Measurements from ENCODE around the gene MRTFA. TPM values are rescaled to one million over a fixed set of nuclear protein-coding genes. Genes with fewer than 3 reads are reported as not detected.
"Not testable (repeated sequence)": the region's sequence is repeated elsewhere in the genome, so short reads cannot be mapped to it uniquely, and the experiment has no call there.

The MRTFA gene
- polyA plus RNA-seq, 1 of the 3 experiments (the other 2 are of a cell fraction), result 5.8 TPM

DNA sequence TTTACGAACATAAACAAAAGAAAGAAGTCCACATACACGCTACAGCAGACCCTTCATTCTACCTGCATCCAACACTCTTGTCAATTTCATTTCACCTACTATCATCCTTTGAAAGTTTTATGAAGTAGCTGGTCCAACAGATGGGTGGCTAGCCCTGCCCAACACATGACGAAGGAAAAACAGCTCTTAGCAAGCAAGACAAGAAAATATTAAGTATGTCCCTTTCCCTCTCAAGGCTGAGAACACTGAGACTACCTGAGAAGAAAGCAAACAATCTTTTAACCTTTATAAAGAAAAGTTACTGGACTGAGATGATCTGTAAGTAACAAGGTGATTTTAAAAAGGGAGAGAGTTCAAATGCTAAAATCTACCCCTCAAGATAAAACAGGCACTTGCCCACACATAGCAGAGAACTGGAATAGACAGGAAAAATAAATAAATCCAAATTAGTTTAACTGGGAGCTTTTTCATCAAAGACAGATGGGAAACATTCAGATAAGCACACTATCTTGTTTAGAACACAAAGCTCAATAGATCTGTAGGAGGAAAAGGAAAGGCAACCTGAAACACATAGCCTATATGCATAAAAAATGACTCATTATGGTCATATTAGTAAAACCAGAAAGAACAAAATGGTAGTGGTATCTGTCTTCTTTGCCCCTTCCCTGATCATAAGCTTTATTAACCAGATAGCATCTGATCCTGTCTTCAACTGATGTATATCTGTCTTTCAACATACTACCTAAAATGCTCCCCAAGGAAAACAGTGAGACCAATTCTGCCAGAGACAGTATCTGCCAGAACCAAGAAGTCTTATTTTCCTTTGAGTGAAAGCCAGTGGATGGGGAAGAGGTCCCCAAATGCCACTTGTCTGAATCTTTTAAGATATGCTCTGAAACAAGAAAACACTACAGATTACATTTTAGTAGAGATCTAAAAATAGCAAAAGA lies 104.3 kb downstream of the MRTFA start:
- peak overlapping the region; percentile 35 to 51; a peak in 3 of 4 replicates for H3K4me3 ChIP-seq (ENCODE audit: low read depth in 2 of 2, low read length in 1 of 2)
- H3K36me3 ChIP-seq (replicated peaks in 1 of 2; ENCODE audit: control insufficient read depth in 1 of 2, insufficient read depth in 2 of 2, low read length in 1 of 2), result no peaks in the 10 kb centered on the region
- CTCF ChIA-PET, result interaction anchor here (1.3 to 3.7 kb wide), 3 partner anchors 44 to 114 kb away, joined by 3 to 12 read pairs (median 6); no protein-coding TSS in a partner anchor

DNA sequence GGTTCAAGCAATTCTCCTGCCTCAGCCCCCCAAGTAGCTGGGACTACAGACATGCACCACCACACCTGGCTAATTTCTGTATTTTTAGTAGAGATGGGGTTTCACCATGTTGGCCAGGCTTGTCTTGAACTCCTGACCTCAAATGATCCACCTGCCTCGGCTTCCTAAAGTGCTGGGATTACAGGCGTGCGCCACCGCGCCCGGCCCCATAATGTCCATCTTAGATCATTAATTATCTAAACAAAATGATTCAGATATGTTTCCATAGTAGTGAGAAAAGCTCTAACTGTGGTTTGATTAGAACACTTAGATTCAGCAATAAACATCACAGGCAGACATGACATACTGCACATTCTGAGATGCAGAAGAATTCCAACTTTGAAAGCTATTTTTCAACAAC lies 106.1 kb downstream of the MRTFA start:
- H3K27ac ChIP-seq (ENCODE audit: low read depth in 2 of 2, low read length in 1 of 2), result peak overlapping the region in 1 of 2 experiments; percentile 97; a peak in 1 of 4 replicates
- H2AFZ ChIP-seq (ENCODE audit: low read depth); H3K36me3 ChIP-seq (replicated peaks in 1 of 2; ENCODE audit: control insufficient read depth in 1 of 2, insufficient read depth in 2 of 2, low read length in 1 of 2); H3K4me3 ChIP-seq (ENCODE audit: low read depth in 2 of 2, low read length in 1 of 2); POLR2A ChIA-PET; H3K9me2 ChIP-seq; H3K4me2 ChIP-seq; H3K9me3 ChIP-seq; H3K9ac ChIP-seq; H3K27me3 ChIP-seq (ENCODE audit: insufficient read depth); H4K20me1 ChIP-seq (ENCODE audit: insufficient read depth); DNase-seq: not testable (repeated sequence)
- peaks cover 77% of the 10 kb centered on the region for H3K79me2 ChIP-seq (ENCODE audit: insufficient read depth)
- CTCF ChIA-PET, result interaction anchor here (0.6 to 1.3 kb wide), 2 partner anchors 93 to 115 kb away, joined by 3 to 6 read pairs; no protein-coding TSS in a partner anchor
- peaks cover 9 to 14% of the 10 kb centered on the region in 2 experiments; a peak in 3 of 4 replicates for H3K4me1 ChIP-seq (ENCODE audit: control insufficient read depth in 1 of 2, insufficient read depth in 2 of 2, low read depth in 1 of 2, low read length in 1 of 2)
- WGBS (ENCODE audit: low lambda C conversion rate), result 94% methylated on average over 5 of the region's 6 CpGs
- peaks cover 25% of the 10 kb centered on the region for H3F3A ChIP-seq (replicated peaks; ENCODE audit: insufficient read depth)

More for the DNA sequence above, 104.3 kb downstream of the MRTFA start:
- H3K79me2 ChIP-seq (ENCODE audit: insufficient read depth), result peaks cover 59% of the 10 kb centered on the region
- DNase-seq, result peak; percentile 29
- H3K27me3 ChIP-seq (ENCODE audit: insufficient read depth), result no peaks in the 10 kb centered on the region
- H3K27ac ChIP-seq (ENCODE audit: low read depth in 2 of 2, low read length in 1 of 2), result peak overlapping the region; percentile 60 to 97
- POLR2A ChIA-PET, result interaction anchor here (0.5 kb wide), 1 partner anchor 15 kb away, joined by 5 read pairs; no protein-coding TSS in a partner anchor
- peaks cover 9 to 14% of the 10 kb centered on the region in 2 experiments; a peak in 3 of 4 replicates for H3K4me1 ChIP-seq (ENCODE audit: control insufficient read depth in 1 of 2, insufficient read depth in 2 of 2, low read depth in 1 of 2, low read length in 1 of 2)
- H3F3A ChIP-seq (replicated peaks; ENCODE audit: insufficient read depth), result peaks cover 23% of the 10 kb centered on the region
- TF ChIP-seq GATA2 (CRISPR knock-in tag; IDR thresholded peaks at IDR 0.05), result 0 out of 2 replicates have a peak, but pooled peaks have one; percentile 6
- TF ChIP-seq MXI1 (IDR thresholded peaks at IDR 0.05; ENCODE audit: low read depth, low read length), result no peak
- no peak overlapping the region for H2AFZ ChIP-seq (ENCODE audit: low read depth)
- no peaks in the 10 kb centered on the region for H4K20me1 ChIP-seq (ENCODE audit: insufficient read depth)
- H3K9me2 ChIP-seq, result no peaks in the 10 kb centered on the region
- peak overlapping the region; percentile 55; the same call in 1 of the 2 replicates for H3K4me2 ChIP-seq
- no peaks in the 10 kb centered on the region for H3K9me3 ChIP-seq
- WGBS (ENCODE audit: low lambda C conversion rate), result 69% methylated on average over 3 of the region's 3 CpGs
- peak overlapping the region; percentile 56; the same call in 1 of the 2 replicates for H3K9ac ChIP-seq

DNA sequence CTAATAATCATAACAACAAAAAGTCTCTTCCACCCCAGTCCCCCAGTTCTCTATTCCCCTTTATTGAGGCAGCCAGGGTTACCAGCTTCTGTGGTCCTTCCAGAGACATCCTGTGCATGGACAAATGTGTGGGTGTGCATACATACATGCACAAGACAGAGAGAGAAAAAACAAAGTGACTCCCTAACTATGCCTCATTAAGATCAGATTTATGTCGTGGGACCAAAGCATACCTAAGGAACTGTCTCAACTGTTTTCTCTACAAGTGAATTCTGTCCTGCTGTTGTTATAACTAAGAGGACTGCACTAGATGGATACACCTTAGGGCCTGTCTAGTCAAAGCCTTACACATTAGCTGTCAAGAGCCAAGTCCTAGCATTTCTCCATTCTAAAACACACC lies 106.7 kb downstream of the MRTFA start:
- Histone ChIP-seq H2AFZ (ENCODE audit: low read depth) (no peak overlapping the region), H3K4me3 (ENCODE audit: low read depth in 2 of 2, low read length in 1 of 2) (no peak overlapping the region), H4K20me1 (ENCODE audit: insufficient read depth) (no peaks in the 10 kb centered on the region), H3K79me2 (ENCODE audit: insufficient read depth) (peaks cover 83% of the 10 kb centered on the region), H3K27me3 (ENCODE audit: insufficient read depth) (no peaks in the 10 kb centered on the region), H3K4me1 (ENCODE audit: control insufficient read depth in 1 of 2, insufficient read depth in 2 of 2, low read depth in 1 of 2, low read length in 1 of 2) (peaks cover 9 to 14% of the 10 kb centered on the region in 2 experiments; a peak in 3 of 4 replicates), H3K9ac (no peak overlapping the region), H3F3A (replicated peaks; ENCODE audit: insufficient read depth) (peaks cover 26% of the 10 kb centered on the region), H3K36me3 (replicated peaks in 1 of 2; ENCODE audit: control insufficient read depth in 1 of 2, insufficient read depth in 2 of 2, low read length in 1 of 2) (no peaks in the 10 kb centered on the region), H3K9me3 (no peaks in the 10 kb centered on the region), H3K27ac (ENCODE audit: low read depth in 2 of 2, low read length in 1 of 2) (no peak overlapping the region; a peak in 1 of 4 replicates), H3K4me2 (no peak overlapping the region), H3K9me2 (no peaks in the 10 kb centered on the region)
- DNase-seq, result no peak
- POLR2A ChIA-PET, result no interaction called here
- TF ChIP-seq RAD21 (IDR thresholded peaks at IDR 0.05; ENCODE audit: low read length) (no peak), SMC3 (IDR thresholded peaks at IDR 0.05; ENCODE audit: low read depth, low read length) (no peak), ELF1 (IDR thresholded peaks at IDR 0.05) (no peak), RCOR1 (IDR thresholded peaks at IDR 0.05; ENCODE audit: low read length) (no peak), USF1 (IDR thresholded peaks at IDR 0.05; ENCODE audit: borderline replicate concordance, low read depth) (no peak)
- TF ChIP-seq, protein P1, sequence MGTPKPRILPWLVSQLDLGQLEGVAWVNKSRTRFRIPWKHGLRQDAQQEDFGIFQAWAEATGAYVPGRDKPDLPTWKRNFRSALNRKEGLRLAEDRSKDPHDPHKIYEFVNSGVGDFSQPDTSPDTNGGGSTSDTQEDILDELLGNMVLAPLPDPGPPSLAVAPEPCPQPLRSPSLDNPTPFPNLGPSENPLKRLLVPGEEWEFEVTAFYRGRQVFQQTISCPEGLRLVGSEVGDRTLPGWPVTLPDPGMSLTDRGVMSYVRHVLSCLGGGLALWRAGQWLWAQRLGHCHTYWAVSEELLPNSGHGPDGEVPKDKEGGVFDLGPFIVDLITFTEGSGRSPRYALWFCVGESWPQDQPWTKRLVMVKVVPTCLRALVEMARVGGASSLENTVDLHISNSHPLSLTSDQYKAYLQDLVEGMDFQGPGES (IDR thresholded peaks at IDR 0.05; ENCODE audit: low read depth, low read length), result no peak
- 60% methylated on average over 1 of the region's 1 CpG for whole genome bisulfite sequencing (ENCODE audit: low lambda C conversion rate)
- CTCF ChIA-PET, result interaction anchor here (0.6 kb wide), 1 partner anchor 93 kb away, joined by 3 read pairs; no protein-coding TSS in a partner anchor

Data from SK-N-SH (cell line).